Activated naive CD4-positive, alpha-beta T cell treated with anti-CD3 and anti-CD28 coated beads for 36 hours (primary cell): ENCODE results near the gene FRAS1. TPM values are rescaled to one million over a fixed set of nuclear protein-coding genes. Genes with fewer than 3 reads are reported as not detected.
"Not testable (repeated sequence)": the region's sequence is repeated elsewhere in the genome, so short reads cannot be mapped to it uniquely, and the experiment has no call there.

ENCODE experiments used
- CTCF ChIA-PET: fragments of 350-600 bp; sonication (Branson Sonifier 250); formaldehyde crosslinking; loops from one replicate; lab custom pipeline; 2021; ENCODE audit warnings: antibody characterized with exemption; lab: Charles Lee
- DNase-seq: peaks from one replicate; pipeline ENCODE4 v3.0.0-alpha.2; 2020
- H3K27ac Mint-ChIP-seq: one replicate; pipeline ENCODE4 v1.8.0; 2021; ENCODE audit warnings: mild to moderate bottlenecking, mixed read lengths
- H3K27me3 Mint-ChIP-seq: one replicate; pipeline ENCODE4 v1.8.0; 2021; ENCODE audit warnings: low read depth, mixed read lengths
- H3K36me3 Mint-ChIP-seq: one replicate; pipeline ENCODE4 v1.8.0; 2021; ENCODE audit warnings: low read depth, mixed read lengths
- H3K4me1 Mint-ChIP-seq: one replicate; pipeline ENCODE4 v1.8.0; 2021; ENCODE audit warnings: low read depth, mixed read lengths
- H3K4me3 Mint-ChIP-seq: one replicate; pipeline ENCODE4 v1.8.0; 2021; ENCODE audit warnings: mild to moderate bottlenecking, moderate library complexity, mixed read lengths
- H3K9me3 Mint-ChIP-seq: one replicate; pipeline ENCODE4 v1.8.0; 2021; ENCODE audit warnings: mixed read lengths
- intact Hi-C: fragments of 100-400 bp; cut with micrococcal nuclease; formaldehyde crosslinking; loops from one replicate; pipeline ENCODE4 v1.15.1; 2023
- total RNA-seq, 2 experiments: library from RNA; stranded (reverse); gene quantifications; one replicate each; pipeline ENCODE4 v1.2.3, GENCODE V29; 2021

Gene FRAS1
- total RNA-seq, 2 experiments from 2014 or later: not detected

GRCh38 chr4:78312989-78313753 lies 256.0 kb downstream of the FRAS1 start:
- Mint-ChIP-seq H3K9me3 (no peaks in the 10 kb centered on the region), H3K4me1 (no peaks in the 10 kb centered on the region), H3K4me3 (no peak overlapping the region), H3K27me3 (peaks cover 23% of the 10 kb centered on the region), H3K36me3 (no peaks in the 10 kb centered on the region), H3K27ac (no peak overlapping the region)
- intact Hi-C loops: no loop called here
- no peak for DNase-seq
- CTCF ChIA-PET: no interaction called here

GRCh38 chr4:78313754-78314120 lies 256.6 kb downstream of the FRAS1 start:
- Mint-ChIP-seq H3K27me3 (peaks cover 28% of the 10 kb centered on the region), H3K4me1 (no peaks in the 10 kb centered on the region)

GRCh38 chr4:78318126-78318525 lies 261.0 kb downstream of the FRAS1 start:
- no peaks in the 10 kb centered on the region for H3K36me3 Mint-ChIP-seq
- H3K4me3 Mint-ChIP-seq: no peak overlapping the region
- DNase-seq: no peak
- H3K4me1 Mint-ChIP-seq: peaks cover 3% of the 10 kb centered on the region
- H3K27me3 Mint-ChIP-seq: peaks cover 36% of the 10 kb centered on the region
- no peak overlapping the region for H3K27ac Mint-ChIP-seq
- H3K9me3 Mint-ChIP-seq: no peaks in the 10 kb centered on the region
- CTCF ChIA-PET: no interaction called here
- intact Hi-C loops: no loop called here

More at GRCh38 chr4:78313754-78314120, 256.6 kb downstream of the FRAS1 start:
- Mint-ChIP-seq H3K27ac (no peak overlapping the region), H3K36me3 (no peaks in the 10 kb centered on the region), H3K4me3 (no peak overlapping the region), H3K9me3 (no peaks in the 10 kb centered on the region)
- DNase-seq: no peak
- intact Hi-C loops: no loop called here
- CTCF ChIA-PET: no interaction called here

- CTCF ChIA-PET: interaction anchor here (0.7 kb wide), 1 partner anchor 512 kb away, joined by 3 read pairs; no protein-coding TSS in a partner anchor
- Mint-ChIP-seq H3K4me3 (no peak overlapping the region), H3K27me3 (peaks cover 27% of the 10 kb centered on the region), H3K36me3 (no peaks in the 10 kb centered on the region), H3K27ac (no peak overlapping the region), H3K9me3 (no peaks in the 10 kb centered on the region), H3K4me1 (peaks cover 3% of the 10 kb centered on the region)
- no peak for DNase-seq
- intact Hi-C loops: no loop called here
Observed at GRCh38 chr4:78320349-78320935, 263.3 kb downstream of the FRAS1 start.

- Mint-ChIP-seq H3K9me3 (no peaks in the 10 kb centered on the region), H3K36me3 (no peaks in the 10 kb centered on the region), H3K27me3 (peaks cover 21% of the 10 kb centered on the region), H3K4me3 (no peak overlapping the region), H3K27ac (no peak overlapping the region), H3K4me1 (peaks cover 3% of the 10 kb centered on the region)
- DNase-seq: no peak
- CTCF ChIA-PET: no interaction called here
- intact Hi-C loops: no loop called here
Observed at GRCh38 chr4:78322032-78322431, 264.9 kb downstream of the FRAS1 start.

GRCh38 chr4:78323439-78323838 lies 266.3 kb downstream of the FRAS1 start:
- Mint-ChIP-seq H3K4me1 (peaks cover 3% of the 10 kb centered on the region), H3K27ac (no peak overlapping the region), H3K9me3 (no peaks in the 10 kb centered on the region), H3K36me3 (no peaks in the 10 kb centered on the region), H3K4me3 (no peak overlapping the region), H3K27me3 (peaks cover 17% of the 10 kb centered on the region)
- intact Hi-C loops: no loop called here
- no peak for DNase-seq
- CTCF ChIA-PET: no interaction called here

GRCh38 chr4:78324625-78325024 lies 267.5 kb downstream of the FRAS1 start:
- Mint-ChIP-seq H3K27ac (no peak overlapping the region), H3K9me3 (no peaks in the 10 kb centered on the region), H3K4me1 (peaks cover 3% of the 10 kb centered on the region), H3K4me3 (no peak overlapping the region), H3K27me3 (peaks cover 9% of the 10 kb centered on the region), H3K36me3 (no peaks in the 10 kb centered on the region)
- no peak for DNase-seq
- intact Hi-C loops: no loop called here
- CTCF ChIA-PET: no interaction called here

GRCh38 chr4:78325271-78326157 lies 268.4 kb downstream of the FRAS1 start:
- Mint-ChIP-seq H3K4me3 (no peak overlapping the region), H3K9me3 (no peaks in the 10 kb centered on the region), H3K27ac (no peak overlapping the region), H3K27me3 (peaks cover 8% of the 10 kb centered on the region), H3K36me3 (no peaks in the 10 kb centered on the region), H3K4me1 (peaks cover 1% of the 10 kb centered on the region)
- no peak for DNase-seq
- intact Hi-C loops: no loop called here
- CTCF ChIA-PET: no interaction called here

GRCh38 chr4:78328591-78328990 lies 271.5 kb downstream of the FRAS1 start:
- H3K9me3 Mint-ChIP-seq, H3K36me3 Mint-ChIP-seq, DNase-seq, H3K4me1 Mint-ChIP-seq, H3K27ac Mint-ChIP-seq, H3K4me3 Mint-ChIP-seq, CTCF ChIA-PET, intact Hi-C loops, H3K27me3 Mint-ChIP-seq: not testable (repeated sequence)

GRCh38 chr4:78331186-78331585 lies 274.1 kb downstream of the FRAS1 start:
- no peak overlapping the region for H3K27ac Mint-ChIP-seq
- H3K36me3 Mint-ChIP-seq: no peaks in the 10 kb centered on the region
- H3K4me1 Mint-ChIP-seq: no peaks in the 10 kb centered on the region
- peaks cover 2% of the 10 kb centered on the region for H3K27me3 Mint-ChIP-seq
- intact Hi-C loops: no loop called here
- no peak for DNase-seq
- no peaks in the 10 kb centered on the region for H3K9me3 Mint-ChIP-seq
- no peak overlapping the region for H3K4me3 Mint-ChIP-seq
- CTCF ChIA-PET: no interaction called here

- H3K9me3 Mint-ChIP-seq: no peaks in the 10 kb centered on the region
- intact Hi-C loops: no loop called here
- H3K27ac Mint-ChIP-seq: no peak overlapping the region
- peaks cover 2% of the 10 kb centered on the region for H3K27me3 Mint-ChIP-seq
- no peaks in the 10 kb centered on the region for H3K36me3 Mint-ChIP-seq
- H3K4me1 Mint-ChIP-seq: no peaks in the 10 kb centered on the region
- DNase-seq: no peak
- CTCF ChIA-PET: interaction anchor here (1.0 kb wide), 1 partner anchor 531 kb away, joined by 3 read pairs; no protein-coding TSS in a partner anchor
- H3K4me3 Mint-ChIP-seq: no peak overlapping the region
Observed at GRCh38 chr4:78331965-78332364, 274.8 kb downstream of the FRAS1 start.

- no peaks in the 10 kb centered on the region for H3K4me1 Mint-ChIP-seq
- H3K9me3 Mint-ChIP-seq: no peaks in the 10 kb centered on the region
- H3K4me3 Mint-ChIP-seq: no peak overlapping the region
- H3K27me3 Mint-ChIP-seq: peaks cover 2% of the 10 kb centered on the region
- intact Hi-C loops: no loop called here
- no peak overlapping the region for H3K27ac Mint-ChIP-seq
- no peak for DNase-seq
- CTCF ChIA-PET: interaction anchor here (0.6 to 1.0 kb wide), 2 partner anchors 35 to 530 kb away, joined by 3 to 4 read pairs; no protein-coding TSS in a partner anchor
- H3K36me3 Mint-ChIP-seq: no peaks in the 10 kb centered on the region
Observed at GRCh38 chr4:78332976-78333375, 275.9 kb downstream of the FRAS1 start.
